Effector memory CD8-positive, alpha-beta T cell (primary cell): ENCODE measurements around the gene FMNL2.

Experiments
- ATAC-seq: fragments of 150-1000 bp; cut with Tn5 transposase; replicated peaks from 2 replicates; pipeline ENCODE4 v1.10.0; 2021; ENCODE audit warnings: mild to moderate bottlenecking, moderate library complexity
- DNase-seq, 3 experiments: peaks; one replicate each; pipeline ENCODE4 v3.0.0; 2021
- H3K27ac Mint-ChIP-seq, 2 donors: one replicate each; pipeline ENCODE4 v1.8.0; 2022; ENCODE audit warnings: mild to moderate bottlenecking in 2 of 2, mixed read lengths in 2 of 2, moderate library complexity in 2 of 2
- H3K27me3 Mint-ChIP-seq, 2 donors: one replicate each; pipeline ENCODE4 v1.8.0; 2022; ENCODE audit warnings: mixed read lengths in 2 of 2
- H3K36me3 Mint-ChIP-seq: one replicate; pipeline ENCODE4 v1.8.0; 2022; ENCODE audit warnings: mild to moderate bottlenecking, moderate library complexity, mixed read lengths; ENCODE audit not compliant: insufficient read depth
- H3K4me1 Mint-ChIP-seq, 2 donors: one replicate each; pipeline ENCODE4 v1.8.0; 2022; ENCODE audit warnings: low read depth in 2 of 2, mixed read lengths in 2 of 2
- H3K4me3 Mint-ChIP-seq, 2 donors: one replicate each; pipeline ENCODE4 v1.8.0; 2022; ENCODE audit warnings: mild to moderate bottlenecking in 2 of 2, mixed read lengths in 2 of 2, moderate library complexity in 2 of 2
- H3K9me3 Mint-ChIP-seq, 2 donors: one replicate each; pipeline ENCODE4 v1.8.0; 2022; ENCODE audit warnings: mixed read lengths in 2 of 2

Gene FMNL2

GRCh38 chr2:152447897-152448296, 112.9 kb downstream of the FMNL2 start:
- peaks cover 25 to 52% of the 10 kb centered on the region in 2 donors for H3K27me3 Mint-ChIP-seq
- H3K4me3 Mint-ChIP-seq: no peak overlapping the region
- no peaks in the 10 kb centered on the region for H3K36me3 Mint-ChIP-seq
- no peak for ATAC-seq
- no peak for DNase-seq
- no peaks in the 10 kb centered on the region for H3K4me1 Mint-ChIP-seq
- peaks cover 0 to 7% of the 10 kb centered on the region in 2 donors for H3K9me3 Mint-ChIP-seq
- H3K27ac Mint-ChIP-seq: no peak overlapping the region

- peaks cover 18 to 52% of the 10 kb centered on the region in 2 donors for H3K27me3 Mint-ChIP-seq
- no peak for DNase-seq
These were observed 113.6 kb downstream of the FMNL2 start for GRCh38 chr2:152448606-152449005.

GRCh38 chr2:152449578-152449977, 114.6 kb downstream of the FMNL2 start:
- no peak for DNase-seq
- Mint-ChIP-seq H3K9me3 (no peaks in the 10 kb centered on the region), H3K27me3 (peaks cover 13 to 49% of the 10 kb centered on the region in 2 donors), H3K27ac (no peak overlapping the region), H3K36me3 (no peaks in the 10 kb centered on the region), H3K4me3 (no peak overlapping the region), H3K4me1 (no peaks in the 10 kb centered on the region)
- ATAC-seq: no peak

More at GRCh38 chr2:152448606-152449005, 113.6 kb downstream of the FMNL2 start:
- H3K4me1 Mint-ChIP-seq: no peaks in the 10 kb centered on the region
- no peaks in the 10 kb centered on the region for H3K36me3 Mint-ChIP-seq
- H3K4me3 Mint-ChIP-seq: no peak overlapping the region
- H3K27ac Mint-ChIP-seq: no peak overlapping the region
- no peaks in the 10 kb centered on the region for H3K9me3 Mint-ChIP-seq
- no peak for ATAC-seq

GRCh38 chr2:152450176-152450575, 115.2 kb downstream of the FMNL2 start:
- no peaks in the 10 kb centered on the region for H3K4me1 Mint-ChIP-seq
- H3K27me3 Mint-ChIP-seq: peaks cover 18 to 55% of the 10 kb centered on the region in 2 donors
- no peaks in the 10 kb centered on the region for H3K36me3 Mint-ChIP-seq
- no peak for ATAC-seq
- no peak for DNase-seq
- H3K27ac Mint-ChIP-seq: no peak overlapping the region
- H3K4me3 Mint-ChIP-seq: no peak overlapping the region
- H3K9me3 Mint-ChIP-seq: peaks cover 0 to under 1% of the 10 kb centered on the region in 2 donors

GRCh38 chr2:152452256-152452973, 117.4 kb downstream of the FMNL2 start:
- no peaks in the 10 kb centered on the region for H3K36me3 Mint-ChIP-seq

GRCh38 chr2:152453129-152453911, 118.3 kb downstream of the FMNL2 start:
- no peaks in the 10 kb centered on the region for H3K36me3 Mint-ChIP-seq

More at GRCh38 chr2:152452256-152452973, 117.4 kb downstream of the FMNL2 start:
- DNase-seq (no peak), ATAC-seq (no peak)
- Mint-ChIP-seq H3K27ac (no peak overlapping the region), H3K4me3 (no peak overlapping the region), H3K9me3 (peaks cover 0 to 1% of the 10 kb centered on the region in 2 donors), H3K4me1 (no peaks in the 10 kb centered on the region), H3K27me3 (peaks cover 18 to 55% of the 10 kb centered on the region in 2 donors)

GRCh38 chr2:152454371-152454770, 119.4 kb downstream of the FMNL2 start:
- Mint-ChIP-seq H3K27me3 (peaks cover 27 to 47% of the 10 kb centered on the region in 2 donors), H3K36me3 (no peaks in the 10 kb centered on the region), H3K4me1 (no peaks in the 10 kb centered on the region), H3K27ac (no peak overlapping the region), H3K4me3 (no peak overlapping the region), H3K9me3 (peaks cover 0 to 1% of the 10 kb centered on the region in 2 donors)
- no peak for ATAC-seq
- DNase-seq: no peak

More at GRCh38 chr2:152453129-152453911, 118.3 kb downstream of the FMNL2 start:
- H3K27me3 Mint-ChIP-seq: peaks cover 21 to 55% of the 10 kb centered on the region in 2 donors
- H3K9me3 Mint-ChIP-seq: peaks cover 0 to 1% of the 10 kb centered on the region in 2 donors
- DNase-seq (no peak), ATAC-seq (no peak)
- H3K4me1 Mint-ChIP-seq: no peaks in the 10 kb centered on the region
- H3K4me3 Mint-ChIP-seq: no peak overlapping the region
- H3K27ac Mint-ChIP-seq: no peak overlapping the region

GRCh38 chr2:152454960-152455359, 120.0 kb downstream of the FMNL2 start:
- H3K4me1 Mint-ChIP-seq: no peaks in the 10 kb centered on the region
- H3K9me3 Mint-ChIP-seq: peaks cover 0 to 1% of the 10 kb centered on the region in 2 donors
- no peak for ATAC-seq
- no peak for DNase-seq
- no peaks in the 10 kb centered on the region for H3K36me3 Mint-ChIP-seq
- H3K4me3 Mint-ChIP-seq: no peak overlapping the region
- H3K27me3 Mint-ChIP-seq: peaks cover 27 to 45% of the 10 kb centered on the region in 2 donors
- no peak overlapping the region for H3K27ac Mint-ChIP-seq

- ATAC-seq (no peak), DNase-seq (no peak)
- Mint-ChIP-seq H3K4me3 (no peak overlapping the region), H3K4me1 (no peaks in the 10 kb centered on the region), H3K9me3 (peaks cover 0 to 1% of the 10 kb centered on the region in 2 donors), H3K36me3 (no peaks in the 10 kb centered on the region), H3K27ac (no peak overlapping the region), H3K27me3 (peaks cover 25 to 38% of the 10 kb centered on the region in 2 donors)
These were observed 120.8 kb downstream of the FMNL2 start for GRCh38 chr2:152455738-152456137.

- no peak overlapping the region for H3K4me3 Mint-ChIP-seq
- DNase-seq (no peak), ATAC-seq (no peak)
- no peaks in the 10 kb centered on the region for H3K4me1 Mint-ChIP-seq
- peaks cover 0 to 1% of the 10 kb centered on the region in 2 donors for H3K9me3 Mint-ChIP-seq
- H3K27me3 Mint-ChIP-seq: peaks cover 23 to 34% of the 10 kb centered on the region in 2 donors
- H3K27ac Mint-ChIP-seq: no peak overlapping the region
- no peaks in the 10 kb centered on the region for H3K36me3 Mint-ChIP-seq
These were observed 121.3 kb downstream of the FMNL2 start for GRCh38 chr2:152456262-152456661.

GRCh38 chr2:152458441-152458940, 123.5 kb downstream of the FMNL2 start:
- Mint-ChIP-seq H3K9me3 (peaks cover 0 to 1% of the 10 kb centered on the region in 2 donors), H3K27ac (no peak overlapping the region), H3K36me3 (no peaks in the 10 kb centered on the region), H3K27me3 (peaks cover 18 to 20% of the 10 kb centered on the region in 2 donors), H3K4me3 (no peak overlapping the region), H3K4me1 (no peaks in the 10 kb centered on the region)
- ATAC-seq (no peak), DNase-seq (no peak)

- H3K9me3 Mint-ChIP-seq: peaks cover 0 to 1% of the 10 kb centered on the region in 2 donors
- H3K27ac Mint-ChIP-seq: no peak overlapping the region
- peaks cover 19 to 24% of the 10 kb centered on the region in 2 donors for H3K27me3 Mint-ChIP-seq
- H3K4me3 Mint-ChIP-seq: no peak overlapping the region
- DNase-seq (no peak), ATAC-seq (no peak)
- H3K36me3 Mint-ChIP-seq: no peaks in the 10 kb centered on the region
- H3K4me1 Mint-ChIP-seq: no peaks in the 10 kb centered on the region
These were observed 124.1 kb downstream of the FMNL2 start for GRCh38 chr2:152459091-152459490.

- H3K27ac Mint-ChIP-seq: no peak overlapping the region
- H3K9me3 Mint-ChIP-seq: no peaks in the 10 kb centered on the region
- no peak for ATAC-seq
These were observed 125.6 kb downstream of the FMNL2 start for GRCh38 chr2:152460567-152460966.

More at GRCh38 chr2:152460567-152460966, 125.6 kb downstream of the FMNL2 start:
- peaks cover 24 to 31% of the 10 kb centered on the region in 2 donors for H3K27me3 Mint-ChIP-seq
- H3K36me3 Mint-ChIP-seq: no peaks in the 10 kb centered on the region
- H3K4me3 Mint-ChIP-seq: no peak overlapping the region
- no peak for DNase-seq
- no peaks in the 10 kb centered on the region for H3K4me1 Mint-ChIP-seq
